Measurements from ENCODE around the gene NDUFV2. TPM values are rescaled to one million over a fixed set of nuclear protein-coding genes. Genes with fewer than 3 reads are reported as not detected.

Gene NDUFV2
- total and polyA plus RNA-seq, 2 of the 8 experiments (the other 6 are each of a cell fraction or from before 2014, with no cell fraction given), result 90.8 to 191 TPM

DNA sequence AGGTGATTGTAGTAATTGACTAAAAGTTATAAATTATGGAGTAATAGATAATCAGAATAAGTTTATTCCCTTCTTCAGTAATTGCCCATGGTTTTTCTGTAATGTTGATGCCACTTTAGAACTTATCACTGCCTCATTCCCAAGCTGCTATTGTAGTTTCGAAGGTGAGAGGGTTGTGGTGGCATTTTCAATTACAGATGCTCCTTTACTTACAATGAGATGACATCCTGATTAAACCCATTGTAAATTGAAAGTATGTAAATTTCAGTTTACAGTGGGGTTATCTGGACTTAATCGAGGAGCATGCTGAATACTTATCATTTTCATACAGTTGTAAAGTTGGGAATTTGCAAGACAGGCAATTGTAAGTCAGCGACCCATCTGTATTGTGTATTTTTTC, 2.9 kb downstream of the NDUFV2 start:
- Histone ChIP-seq H3K4me2 (ENCODE audit: insufficient read depth in 1 of 2, low read depth in 2 of 2, low read length in 2 of 2) (peak overlapping the region; percentile 81 to 83), H3K79me2 (ENCODE audit: control insufficient read depth in 1 of 2, insufficient read depth in 2 of 2, low read length in 2 of 2) (peaks cover 33 to 77% of the 10 kb centered on the region in 2 experiments), H3K56ac (replicated peaks; ENCODE audit: insufficient read length, low read depth, low read length) (no peak overlapping the region), H3K14ac (ENCODE audit: insufficient read length) (no peak overlapping the region), H2AFZ (ENCODE audit: low read length) (no peak overlapping the region), H2BK20ac (ENCODE audit: low read length) (no peak overlapping the region), H3K18ac (ENCODE audit: extremely low read depth, low read length) (no peak overlapping the region), H4K8ac (ENCODE audit: extremely low read depth, insufficient read depth, low read length) (no peak overlapping the region), H3K9me3 (ENCODE audit: insufficient read depth in 2 of 2, low read depth in 1 of 2, low read length in 1 of 2) (no peaks in the 10 kb centered on the region), H4K20me1 (replicated peaks in 1 of 2; ENCODE audit: control insufficient read depth in 1 of 2, insufficient read depth in 2 of 2, low read length in 2 of 2) (peaks cover 8 to 11% of the 10 kb centered on the region in 2 experiments), H3K4me1 (replicated peaks in 1 of 4; ENCODE audit: control insufficient read depth in 3 of 4, insufficient read depth in 4 of 4, low read length in 3 of 4) (peaks cover 0 to 21% (median 6%) of the 10 kb centered on the region in 4 experiments; a peak in 5 of 7 replicates), H3K79me1 (ENCODE audit: low read depth, low read length) (peaks cover 1% of the 10 kb centered on the region; the same call in 1 of the 2 replicates), H3K36me3 (ENCODE audit: control insufficient read depth in 2 of 4, insufficient read depth in 4 of 4, low read length in 3 of 4) (peaks cover 0 to 5% (median 0%) of the 10 kb centered on the region in 4 experiments; a peak in 1 of 8 replicates), H3K9ac (replicated peaks in 1 of 4; ENCODE audit: extremely low read depth in 1 of 4, low read depth in 3 of 4, low read length in 3 of 4) (no peak overlapping the region), H3K23ac (ENCODE audit: insufficient read length) (no peak overlapping the region), H2BK5ac (ENCODE audit: low read depth, low read length) (no peak overlapping the region), H3K27me3 (replicated peaks in 1 of 4; ENCODE audit: control insufficient read depth in 3 of 4, extremely low read depth in 1 of 4, insufficient read depth in 3 of 4, low read length in 3 of 4) (peaks cover 0 to 2% (median 0%) of the 10 kb centered on the region in 4 experiments; a peak in 1 of 7 replicates), H3K23me2 (ENCODE audit: low read depth, low read length) (peaks cover 9% of the 10 kb centered on the region), H2BK15ac (ENCODE audit: low read length) (no peak overlapping the region), H4K5ac (ENCODE audit: insufficient read length, low read depth, low read length) (no peak overlapping the region), H4K91ac (replicated peaks; ENCODE audit: insufficient read length, low read length) (no peak overlapping the region), H3K4ac (replicated peaks; ENCODE audit: insufficient read length, low read depth, low read length) (no peak overlapping the region), H3K27ac (ENCODE audit: low read depth, low read length) (no peak overlapping the region), H3K4me3 (ENCODE audit: extremely low read depth in 1 of 4, insufficient read depth in 2 of 4, low read depth in 3 of 4, low read length in 4 of 4) (peak overlapping the region in 3 of 4 experiments; percentile 8 to 90 (median 82); a peak in 4 of 8 replicates), H2BK12ac (ENCODE audit: low read depth, low read length) (no peak overlapping the region), H2AK5ac (ENCODE audit: low read depth, low read length) (no peak overlapping the region), H2BK120ac (replicated peaks; ENCODE audit: low read depth, low read length) (no peak overlapping the region)
- WGBS, 2 experiments (ENCODE audit: extremely low coverage in 1 of 2, insufficient coverage in 1 of 2, insufficient read length in 1 of 2, insufficient replicate concordance in 2 of 2, low coverage in 1 of 2, low lambda C conversion rate in 2 of 2, missing lambda C conversion rate in 1 of 2), result 39% methylated on average over 3 of the region's 3 CpGs; no CpG with 5 or more reads in 1 of the 2 experiments
- CTCF ChIA-PET (ENCODE audit: partially characterized antibody), result interaction anchor here (1.5 kb wide), 1 partner anchor 27 kb away, joined by 3 read pairs; no protein-coding TSS in a partner anchor
- no peak for DNase-seq (ENCODE audit: low read depth in 1 of 2, low spot score in 2 of 2)
- no peak for TF ChIP-seq CTBP2 (IDR thresholded peaks at IDR 0.05; ENCODE audit: borderline replicate concordance, insufficient read depth, insufficient read length, low read length)
- POLR2A ChIA-PET (ENCODE audit: partially characterized antibody), result interaction anchor here (0.9 to 5.7 kb wide), 3 partner anchors 11 to 297 kb away, joined by 3 to 61 read pairs (median 44); partner anchors contain the start of gene ANKRD12
- no peak for FAIRE-seq
